GM19467 (cell line): ENCODE data around the gene EFHD1.
"Not testable (repeated sequence)": the region's sequence is repeated elsewhere in the genome, so short reads cannot be mapped to it uniquely, and the experiment has no call there.

Experiments
- ATAC-seq: cut with Tn5 transposase; IDR thresholded peaks from one replicate; pipeline ENCODE4 v1.9.1; 2021; ENCODE audit warnings: mild to moderate bottlenecking, moderate library complexity; ENCODE audit not compliant: unreplicated experiment

The EFHD1 gene

GRCh38 chr2:232647261-232647660, 13.9 kb downstream of the EFHD1 start:
- no peak for ATAC-seq

- no peak for ATAC-seq
These were observed 15.6 kb downstream of the EFHD1 start for GRCh38 chr2:232649033-232649432.

DNA sequence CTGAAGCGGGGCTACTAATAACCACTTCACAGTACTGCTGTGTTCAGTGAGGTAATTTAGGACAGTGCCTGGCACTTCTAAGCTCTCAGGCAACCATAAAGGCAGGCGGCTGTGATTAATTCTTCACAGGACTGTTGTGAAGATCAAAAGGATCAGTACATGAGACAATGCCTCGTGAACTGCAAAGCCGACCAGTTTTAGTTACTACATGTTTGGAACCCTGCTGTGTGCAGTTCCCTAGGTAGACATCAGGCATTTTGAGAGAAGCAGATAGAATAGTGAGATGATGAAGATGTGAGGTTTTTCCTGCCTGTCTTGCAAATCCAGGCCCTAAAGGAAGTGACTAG, 19.1 kb downstream of the EFHD1 start:
- no peak for ATAC-seq

DNA sequence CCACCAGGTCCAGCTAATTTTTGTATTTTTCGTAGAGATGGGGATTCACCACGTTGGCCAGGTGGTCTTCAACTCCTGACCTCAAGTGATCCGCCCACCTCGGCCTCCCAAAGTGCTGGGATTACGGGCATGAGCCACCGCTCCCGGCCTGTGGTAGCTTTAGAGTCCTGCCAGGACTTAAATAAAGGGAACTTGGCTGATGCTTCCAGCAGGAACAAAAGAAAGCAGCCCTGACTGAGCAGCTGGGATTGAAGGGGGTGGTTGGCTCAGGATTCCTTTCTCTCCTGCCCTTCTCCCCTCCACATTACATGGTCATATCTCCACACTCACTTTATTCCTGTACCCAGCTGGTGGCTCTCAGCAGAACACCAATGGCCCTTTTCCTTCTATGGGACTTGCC, 20.0 kb downstream of the EFHD1 start:
- ATAC-seq: no peak

DNA sequence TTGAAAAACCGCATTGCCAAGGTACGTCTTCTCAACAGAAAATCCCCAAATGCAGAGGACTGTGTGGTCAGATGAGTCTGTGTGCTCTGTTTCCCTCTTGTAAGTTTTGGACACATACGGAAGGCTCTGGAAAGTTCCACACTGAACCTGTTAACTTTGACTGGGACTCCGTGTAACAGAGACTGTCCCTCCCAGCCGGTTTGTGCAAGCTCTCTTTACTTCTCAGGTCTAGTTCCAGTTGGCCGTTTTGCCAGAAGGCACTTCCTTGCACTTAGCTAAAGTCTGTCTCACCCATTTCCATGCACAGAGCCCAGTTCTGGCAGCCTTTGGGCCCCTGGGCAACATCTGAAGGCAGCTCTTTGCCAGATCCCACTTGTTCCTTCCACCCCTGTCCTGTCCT, 22.0 kb downstream of the EFHD1 start:
- ATAC-seq: no peak

- no peak for ATAC-seq
These were observed 24.9 kb downstream of the EFHD1 start for GRCh38 chr2:232658217-232658785.

GRCh38 chr2:232659359-232659758, 26.0 kb downstream of the EFHD1 start:
- ATAC-seq: no peak

DNA sequence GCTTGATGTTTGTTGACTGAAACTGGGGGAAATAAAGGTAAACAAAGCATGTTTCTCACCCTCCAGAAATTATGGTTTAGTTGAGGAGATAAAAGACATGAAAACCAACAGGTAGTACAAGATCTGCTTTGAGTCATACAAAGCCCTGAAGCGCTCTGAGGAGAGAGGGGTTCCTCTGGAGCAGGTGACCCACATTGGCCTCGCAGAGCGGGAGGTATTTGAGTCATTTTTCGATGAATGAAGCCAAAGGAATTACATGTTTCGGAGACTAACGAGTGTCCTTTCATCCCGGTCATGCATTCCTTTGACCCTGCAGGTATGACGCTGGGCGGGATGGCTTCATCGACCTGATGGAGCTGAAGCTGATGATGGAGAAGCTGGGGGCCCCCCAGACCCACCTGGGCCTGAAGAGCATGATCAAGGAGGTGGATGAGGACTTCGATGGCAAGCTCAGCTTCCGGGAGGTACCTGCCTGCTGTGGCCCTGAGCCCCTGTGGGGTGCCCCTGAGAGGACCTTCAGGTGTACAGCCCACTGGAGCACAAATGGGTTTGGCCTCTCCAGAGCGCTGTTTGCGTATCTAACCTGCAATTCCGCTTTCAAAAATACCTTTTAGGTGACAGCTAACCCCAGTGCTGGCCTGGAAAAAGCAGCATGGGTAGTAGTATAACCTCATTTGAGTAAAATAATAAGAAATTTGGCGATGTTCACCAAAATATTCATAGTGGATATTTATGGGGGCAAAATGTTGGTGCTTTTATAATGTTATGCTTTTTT, 29.3 kb downstream of the EFHD1 start:
- ATAC-seq: no peak

GRCh38 chr2:232666051-232666805, 32.8 kb downstream of the EFHD1 start:
- ATAC-seq: no peak

GRCh38 chr2:232667989-232668583, 34.7 kb downstream of the EFHD1 start:
- no peak for ATAC-seq

- no peak for ATAC-seq
These were observed 35.5 kb downstream of the EFHD1 start for GRCh38 chr2:232668805-232669444.

DNA sequence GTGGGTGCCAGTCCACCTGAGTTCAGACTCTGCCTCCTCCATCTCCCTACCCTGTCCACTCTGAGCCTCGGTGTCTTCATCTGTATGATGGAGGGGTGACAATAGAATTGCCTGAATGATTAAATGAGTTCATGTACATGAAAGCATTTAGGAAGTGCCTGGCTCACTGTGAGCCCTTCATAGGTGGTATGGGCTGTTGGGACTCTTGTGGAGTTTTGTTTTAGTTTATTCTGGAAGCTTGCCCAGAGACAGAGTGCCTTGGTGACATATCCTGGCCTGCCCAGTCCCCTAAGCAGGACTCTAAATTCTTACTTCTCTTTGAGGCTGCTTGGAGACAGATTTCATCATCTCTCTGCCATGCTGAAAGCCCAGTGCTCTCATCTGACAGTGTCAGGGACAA, 39.2 kb downstream of the EFHD1 start:
- no peak for ATAC-seq

DNA sequence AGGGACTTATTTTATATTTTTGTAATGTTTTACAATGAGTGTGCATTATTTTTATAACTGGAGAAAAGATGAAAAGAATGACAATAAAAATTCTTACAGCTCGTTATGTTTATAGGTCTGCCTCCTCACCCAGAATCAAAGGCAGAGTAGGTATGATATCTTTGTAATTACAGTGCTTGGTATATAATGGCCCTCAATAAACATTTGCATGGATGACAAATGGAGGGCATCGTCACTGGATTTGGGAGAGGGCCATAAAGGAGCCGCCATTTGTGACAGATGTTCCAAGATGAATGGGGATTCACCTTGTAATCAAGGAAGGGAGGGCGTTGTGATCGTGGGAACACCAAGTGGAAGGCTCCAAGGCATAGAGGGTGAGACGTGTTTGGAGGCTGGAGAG, 41.1 kb downstream of the EFHD1 start:
- ATAC-seq: no peak

- no peak for ATAC-seq
These were observed 42.0 kb downstream of the EFHD1 start for GRCh38 chr2:232675381-232675780.

DNA sequence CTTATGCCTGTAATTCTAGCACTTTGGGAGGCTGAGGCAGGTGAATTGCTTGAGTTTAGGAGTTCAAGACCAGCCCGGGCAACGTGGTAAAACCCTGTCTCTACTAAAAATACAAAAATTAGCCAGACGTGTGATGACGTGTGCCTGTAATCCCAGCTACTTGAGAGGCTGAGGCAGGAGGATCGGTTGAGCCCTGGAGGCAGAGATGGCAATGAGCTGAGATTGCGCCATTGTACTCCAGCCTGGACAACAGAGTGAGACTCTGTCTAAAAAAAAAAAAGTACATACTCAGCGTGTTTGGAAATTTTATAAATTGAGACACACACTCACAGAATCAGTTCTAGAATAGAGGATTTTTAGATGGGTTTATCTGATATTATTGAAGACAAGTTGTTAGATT, 46.6 kb downstream of the EFHD1 start:
- ATAC-seq: no peak

GRCh38 chr2:232681527-232681926, 48.1 kb downstream of the EFHD1 start:
- no peak for ATAC-seq

- ATAC-seq: no peak
These were observed 50.0 kb downstream of the EFHD1 start for GRCh38 chr2:232683368-232683767.

DNA sequence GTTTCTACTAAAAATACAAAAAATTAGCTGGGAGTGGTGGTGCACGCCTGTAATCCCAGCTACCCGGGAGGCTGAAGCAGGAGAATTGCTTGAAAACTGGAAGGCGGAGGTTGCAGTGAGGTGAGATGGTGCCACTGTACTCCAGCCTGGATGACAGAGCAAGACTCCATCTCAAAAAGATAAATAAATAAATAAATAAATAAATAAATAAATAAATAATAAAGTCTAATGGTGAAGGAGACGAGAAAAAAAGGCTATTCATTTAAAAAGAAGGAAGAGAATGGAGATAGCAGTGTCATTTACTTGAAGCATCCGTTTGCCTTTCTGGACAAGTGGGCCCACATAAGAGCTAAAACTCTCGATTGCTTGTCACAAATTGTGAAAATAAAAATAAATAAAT, 52.0 kb downstream of the EFHD1 start:
- not testable (repeated sequence) for ATAC-seq

GRCh38 chr2:232687382-232688160, 54.2 kb downstream of the EFHD1 start:
- ATAC-seq: no peak

DNA sequence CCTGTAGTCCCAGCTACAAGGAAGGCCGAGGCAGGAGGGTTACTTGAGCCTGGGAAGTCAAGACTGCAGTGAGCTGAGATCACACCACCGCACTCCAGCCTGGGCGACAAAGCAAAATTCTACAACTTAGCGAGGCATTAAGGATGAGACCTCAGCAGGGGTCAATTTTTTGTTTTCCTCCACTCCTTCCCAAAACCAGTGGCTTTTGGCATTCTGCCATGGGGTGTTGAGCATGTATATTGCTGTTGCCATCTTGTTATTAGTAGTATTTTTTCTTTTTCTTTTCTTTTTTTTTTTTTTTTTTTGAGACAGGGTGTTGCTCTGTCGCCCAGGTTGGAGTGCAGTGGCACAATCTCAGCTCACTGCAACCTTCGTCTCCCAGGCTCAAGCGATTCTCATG, 54.8 kb downstream of the EFHD1 start:
- no peak for ATAC-seq
